IPS DF 6.9 (cell line): ENCODE data around the gene FBXW8.

Experiments
- DNase-seq: peaks from one replicate; pipeline ENCODE4 v3.0.0-alpha.2; 2013; ENCODE audit warnings: low read depth, low spot score
- H3K27ac ChIP-seq: one replicate; pipeline ENCODE4 v1.5.1; 2013; ENCODE audit warnings: low read length, control low read depth
- H3K27me3 ChIP-seq: 2 replicates; pipeline ENCODE4 v1.6.1; 2013; ENCODE audit warnings: mild to moderate bottlenecking, low read length; ENCODE audit not compliant: control insufficient read depth, insufficient read depth
- H3K36me3 ChIP-seq: 2 replicates; pipeline ENCODE4 v1.6.1; 2013; ENCODE audit warnings: low read length; ENCODE audit not compliant: control insufficient read depth, insufficient read depth
- H3K4me1 ChIP-seq: 2 replicates; pipeline ENCODE4 v1.6.1; 2013; ENCODE audit warnings: low read length; ENCODE audit not compliant: control insufficient read depth, insufficient read depth
- H3K4me3 ChIP-seq: 2 replicates; pipeline ENCODE4 v1.5.1; 2013; ENCODE audit warnings: mild to moderate bottlenecking, low read length
- H3K9me3 ChIP-seq: 2 replicates; pipeline ENCODE4 v1.6.1; 2013; ENCODE audit warnings: low read length, inconsistent platforms; ENCODE audit not compliant: control insufficient read depth, insufficient read depth
- WGBS: extraction: QIAGEN DNeasy Blood & Tissue Kit; methylation state at CpG from one replicate; pipeline ENCODE4 v1.1.7; 2013; ENCODE audit warnings: mixed read lengths, missing lambda C conversion rate; ENCODE audit not compliant: insufficient read length, insufficient coverage; 5-methylcytosine and 5-hydroxymethylcytosine counted together

The FBXW8 gene

DNA sequence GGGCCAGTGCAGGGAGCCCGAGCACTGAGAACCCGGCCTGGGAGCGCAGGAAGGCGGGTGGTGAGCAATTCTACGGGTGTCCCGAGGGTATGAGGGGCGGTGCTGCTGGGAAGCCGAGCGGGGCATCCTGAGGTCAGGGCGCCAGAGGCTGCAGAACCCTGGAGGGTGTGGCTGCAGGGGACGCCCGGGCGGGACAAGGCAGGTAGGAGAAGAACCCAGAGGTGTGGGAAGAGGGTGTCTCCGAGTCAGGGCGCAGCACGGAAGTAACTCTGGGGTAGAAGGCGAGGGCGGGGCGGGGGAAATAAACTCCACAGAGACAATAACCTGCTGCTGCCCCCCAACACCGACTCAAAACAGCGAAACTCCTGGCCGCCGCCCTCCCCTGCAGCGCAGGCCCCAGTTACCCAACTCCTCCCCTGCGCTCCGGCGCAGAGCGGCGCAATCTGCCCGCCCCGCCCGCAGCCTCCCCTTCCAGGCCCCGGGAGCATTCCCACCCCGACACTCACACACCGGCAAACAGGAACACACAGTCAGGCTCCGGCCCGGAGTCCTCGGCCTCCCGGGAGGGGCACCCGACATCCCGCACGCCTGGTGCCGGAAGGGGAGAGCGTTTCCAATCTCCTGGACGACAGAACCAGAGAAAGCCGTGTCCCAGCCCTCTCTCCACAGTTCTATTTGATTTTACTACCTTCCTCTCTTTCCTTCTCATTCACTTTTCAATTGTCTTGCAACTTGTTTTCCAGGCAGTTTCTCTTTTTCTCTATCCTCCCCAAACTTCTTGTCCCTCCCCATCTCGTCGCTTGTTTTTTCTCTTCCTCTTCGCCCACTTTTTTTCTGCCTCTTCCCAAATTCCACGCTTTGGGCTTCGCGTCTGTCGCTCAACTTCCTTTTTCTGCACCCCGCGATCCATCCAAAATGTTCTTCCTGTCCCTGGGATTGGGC is 31.9 kb upstream of the FBXW8 start:
- Histone ChIP-seq H3K4me3 (peak overlapping the region; percentile 26; the same call in 1 of the 2 replicates), H3K4me1 (peaks cover 6% of the 10 kb centered on the region), H3K27me3 (peaks cover 44% of the 10 kb centered on the region), H3K9me3 (no peaks in the 10 kb centered on the region), H3K36me3 (no peaks in the 10 kb centered on the region), H3K27ac (no peak overlapping the region)
- no peak for DNase-seq
- WGBS: no CpG with 5 or more reads among the region's 55 CpGs

DNA sequence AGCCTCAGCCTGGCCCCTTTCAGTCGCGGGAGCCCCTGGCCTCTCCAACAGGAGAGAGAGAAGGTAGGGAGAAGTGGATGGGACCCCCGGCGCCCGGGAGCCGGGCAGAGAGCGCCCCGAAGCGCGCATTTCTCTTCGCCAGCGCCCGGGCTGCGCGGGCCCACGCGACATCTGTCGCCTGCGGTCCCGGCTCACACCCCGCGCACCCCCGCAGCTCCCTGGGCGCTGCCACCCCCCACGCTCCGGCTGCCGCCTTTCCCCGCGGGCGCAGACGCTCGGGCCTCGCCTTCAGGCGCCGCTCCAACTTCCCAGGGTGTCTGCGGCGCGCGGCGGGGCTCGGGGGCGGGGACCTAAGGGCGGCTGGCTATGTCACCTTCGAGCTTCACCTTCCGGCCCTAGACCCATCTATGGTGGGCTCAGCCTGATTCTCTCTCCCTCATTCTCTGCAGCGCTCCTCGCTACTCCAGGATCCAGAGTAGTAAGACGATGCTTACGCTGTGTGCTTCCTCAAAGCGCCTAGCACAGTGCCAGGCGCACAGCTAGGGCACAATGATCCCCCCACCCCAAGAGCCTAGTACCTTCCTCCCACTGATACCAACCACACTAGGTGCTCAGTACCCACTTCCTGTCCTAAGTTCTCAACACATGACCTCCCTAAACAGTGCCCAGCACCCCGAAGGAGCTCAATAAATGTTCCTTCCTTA is 31.1 kb upstream of the FBXW8 start:
- no peak overlapping the region for H3K27ac ChIP-seq
- no peak for DNase-seq
- H3K4me1 ChIP-seq: peaks cover 6% of the 10 kb centered on the region
- H3K36me3 ChIP-seq: no peaks in the 10 kb centered on the region
- H3K27me3 ChIP-seq: peaks cover 44% of the 10 kb centered on the region
- no peaks in the 10 kb centered on the region for H3K9me3 ChIP-seq
- H3K4me3 ChIP-seq: peak overlapping the region; percentile 62; the same call in 1 of the 2 replicates
- WGBS: no CpG with 5 or more reads among the region's 52 CpGs

DNA sequence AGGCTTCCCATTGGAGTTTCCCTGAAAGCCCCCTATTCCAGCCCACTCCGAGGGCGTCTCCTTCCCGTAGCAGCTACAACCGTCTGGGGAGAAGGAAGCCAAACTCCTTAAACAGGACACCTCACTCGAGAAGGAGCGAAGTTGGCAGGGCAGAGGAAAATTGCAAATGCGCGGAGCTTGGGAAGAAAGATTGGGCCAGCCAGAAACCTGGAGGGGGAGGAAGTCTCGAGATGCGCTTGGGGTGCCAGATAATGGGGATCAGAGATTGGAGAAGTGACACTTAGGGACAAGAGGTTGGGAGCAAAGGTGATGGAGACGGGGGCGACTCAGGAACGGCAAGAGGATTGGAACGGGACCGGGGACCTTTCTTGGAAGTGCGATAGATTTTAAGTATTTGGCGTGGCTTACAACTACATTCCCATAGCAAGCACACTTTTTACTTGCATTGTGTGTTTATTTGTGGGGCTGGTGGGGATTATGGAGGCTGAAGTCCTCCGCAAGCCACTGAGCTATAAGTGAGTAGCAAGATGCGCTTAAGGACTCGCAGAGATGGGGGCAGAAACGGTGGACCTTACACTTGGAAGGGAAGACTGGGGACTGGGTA is 30.4 kb upstream of the FBXW8 start:
- no peak for DNase-seq
- no CpG with 5 or more reads among the region's 21 CpGs for WGBS
- no peaks in the 10 kb centered on the region for H3K36me3 ChIP-seq
- peaks cover 6% of the 10 kb centered on the region for H3K4me1 ChIP-seq
- peak overlapping the region; percentile 62; the same call in 1 of the 2 replicates for H3K4me3 ChIP-seq
- H3K27me3 ChIP-seq: peaks cover 44% of the 10 kb centered on the region
- H3K9me3 ChIP-seq: no peaks in the 10 kb centered on the region
- H3K27ac ChIP-seq: no peak overlapping the region

DNA sequence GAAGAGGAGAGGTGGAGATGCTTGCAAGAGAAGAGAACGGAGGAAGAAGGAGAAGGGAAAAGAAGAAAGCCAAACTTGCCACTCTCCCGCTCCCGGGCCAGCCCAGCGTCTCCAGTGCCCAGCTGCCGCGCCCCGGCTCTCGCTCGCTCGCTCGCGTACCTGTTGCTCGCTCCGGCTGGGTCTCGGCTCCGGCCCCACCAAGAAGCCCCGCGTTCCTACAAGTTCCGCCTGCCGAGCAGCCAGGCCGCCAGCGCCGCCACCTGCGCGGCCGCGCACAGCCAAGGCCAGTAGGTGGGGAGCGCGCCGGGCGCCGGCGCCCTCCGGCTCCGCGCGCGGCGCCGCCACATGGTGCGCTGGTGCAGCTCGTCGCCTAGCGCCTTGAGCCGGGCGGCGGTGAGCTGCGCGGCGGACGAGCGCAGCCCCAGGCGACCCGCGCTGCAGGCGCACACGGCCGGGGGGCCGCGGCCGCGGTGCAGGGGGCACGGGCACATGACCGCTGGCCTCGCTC is 29.9 kb upstream of the FBXW8 start:
- Histone ChIP-seq H3K4me1 (peaks cover 6% of the 10 kb centered on the region), H3K27ac (no peak overlapping the region), H3K27me3 (peaks cover 44% of the 10 kb centered on the region), H3K9me3 (no peaks in the 10 kb centered on the region), H3K4me3 (peak overlapping the region; percentile 62; the same call in 1 of the 2 replicates), H3K36me3 (no peaks in the 10 kb centered on the region)
- no CpG with 5 or more reads among the region's 65 CpGs for WGBS
- DNase-seq: no peak

DNA sequence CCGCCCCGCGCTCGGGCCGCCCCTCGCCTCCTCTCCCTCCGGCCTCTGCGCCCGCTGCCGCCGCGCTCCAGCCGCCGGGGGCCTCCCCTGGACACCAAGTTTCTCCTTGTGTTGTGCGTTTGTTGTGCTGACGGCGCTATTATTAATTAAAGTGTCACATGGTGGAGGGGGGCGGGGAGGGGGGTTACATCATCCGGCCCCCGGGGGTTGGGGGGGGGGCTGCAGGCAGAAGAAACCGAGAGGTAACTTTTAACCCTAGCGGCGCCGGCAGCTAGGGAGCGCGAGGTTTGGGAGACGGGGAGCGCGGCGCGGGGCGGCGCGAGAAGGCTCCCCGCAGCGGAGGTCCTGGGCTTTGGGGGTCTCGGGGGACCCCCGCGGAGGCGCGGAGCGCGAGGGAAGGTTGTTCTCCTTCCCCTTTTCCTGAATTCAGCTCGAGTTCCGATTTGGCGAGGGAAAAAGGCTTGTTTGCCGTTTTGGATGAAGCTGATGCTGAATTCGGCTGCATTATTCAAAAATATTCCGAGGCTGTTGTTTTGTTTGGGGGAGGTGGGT is 29.3 kb upstream of the FBXW8 start, which contains the start of gene HRK:
TSS of gene HRK (minus strand) at position 117 of the 552 bp plus-strand sequence. CDS start 134 bp downstream, outside the sequence.
- no peaks in the 10 kb centered on the region for H3K36me3 ChIP-seq
- H3K27ac ChIP-seq: no peak within 1 kb of the TSS
- H3K4me3 ChIP-seq: peak within 1 kb of the TSS; percentile 62; the same call in 1 of the 2 replicates
- no peak for DNase-seq
- no CpG with 5 or more reads among the region's 49 CpGs for WGBS
- H3K27me3 ChIP-seq: peaks cover 44% of the 10 kb centered on the region
- peaks cover 6% of the 10 kb centered on the region for H3K4me1 ChIP-seq
- H3K9me3 ChIP-seq: no peaks in the 10 kb centered on the region

DNA sequence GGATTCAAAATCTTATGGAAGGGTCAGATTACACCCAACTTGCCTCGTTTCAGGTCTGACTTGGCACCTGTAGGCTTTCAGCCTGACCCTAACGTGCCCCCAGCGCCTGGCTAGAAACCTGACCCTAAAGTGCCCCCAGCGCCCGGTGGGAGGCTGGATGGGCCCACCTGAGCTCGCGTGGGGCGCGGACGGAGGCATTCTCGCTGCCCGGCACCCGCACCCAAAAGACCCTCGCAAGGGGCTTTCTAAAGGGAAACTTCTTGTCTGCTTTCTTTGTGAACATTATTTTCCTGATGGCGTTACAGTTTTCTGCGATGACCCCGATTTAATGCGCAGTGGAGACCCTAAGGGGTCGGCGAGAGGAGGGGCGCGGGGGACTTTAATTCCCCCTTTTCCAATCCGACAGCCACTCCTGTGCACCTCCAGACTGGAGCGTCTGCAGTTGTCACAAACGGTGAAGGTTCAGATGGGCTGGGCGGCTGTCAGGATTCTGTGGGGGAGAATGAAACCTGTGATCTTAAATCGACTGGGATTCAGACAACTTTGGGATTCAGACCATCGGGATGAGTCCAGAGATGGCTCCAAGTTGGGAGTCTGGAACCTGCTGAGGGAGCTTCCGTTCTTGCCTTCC is 28.8 kb upstream of the FBXW8 start:
- no CpG with 5 or more reads among the region's 29 CpGs for WGBS
- H3K4me3 ChIP-seq: peak overlapping the region; percentile 57; the same call in 1 of the 2 replicates
- no peak for DNase-seq
- no peaks in the 10 kb centered on the region for H3K9me3 ChIP-seq
- H3K4me1 ChIP-seq: peaks cover 4% of the 10 kb centered on the region
- H3K36me3 ChIP-seq: no peaks in the 10 kb centered on the region
- H3K27ac ChIP-seq: no peak overlapping the region
- peaks cover 44% of the 10 kb centered on the region for H3K27me3 ChIP-seq

DNA sequence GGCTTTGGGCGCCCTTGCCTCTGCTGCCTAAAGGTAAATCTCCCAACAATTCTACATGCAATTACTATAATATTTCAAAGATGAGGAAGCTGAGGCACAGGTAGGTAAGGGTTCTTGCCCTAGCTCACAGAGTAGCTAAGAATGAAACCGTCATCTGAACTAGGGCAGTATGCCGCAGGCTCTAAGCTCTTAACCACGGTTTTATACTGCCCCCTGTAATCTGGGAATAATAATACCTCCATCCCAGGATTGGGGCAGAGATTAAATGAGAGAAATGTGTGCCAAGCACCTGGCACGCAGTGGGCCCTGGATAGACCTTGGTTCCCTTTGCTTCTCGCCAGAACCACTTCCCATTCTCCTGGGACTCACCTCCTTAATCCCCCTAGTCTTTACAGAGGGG is 28.0 kb upstream of the FBXW8 start:
- Histone ChIP-seq H3K36me3 (no peaks in the 10 kb centered on the region), H3K4me1 (peaks cover 4% of the 10 kb centered on the region), H3K27me3 (peaks cover 44% of the 10 kb centered on the region), H3K4me3 (no peak overlapping the region), H3K9me3 (no peaks in the 10 kb centered on the region), H3K27ac (no peak overlapping the region)
- DNase-seq: no peak
- WGBS: no CpG with 5 or more reads among the region's 6 CpGs

DNA sequence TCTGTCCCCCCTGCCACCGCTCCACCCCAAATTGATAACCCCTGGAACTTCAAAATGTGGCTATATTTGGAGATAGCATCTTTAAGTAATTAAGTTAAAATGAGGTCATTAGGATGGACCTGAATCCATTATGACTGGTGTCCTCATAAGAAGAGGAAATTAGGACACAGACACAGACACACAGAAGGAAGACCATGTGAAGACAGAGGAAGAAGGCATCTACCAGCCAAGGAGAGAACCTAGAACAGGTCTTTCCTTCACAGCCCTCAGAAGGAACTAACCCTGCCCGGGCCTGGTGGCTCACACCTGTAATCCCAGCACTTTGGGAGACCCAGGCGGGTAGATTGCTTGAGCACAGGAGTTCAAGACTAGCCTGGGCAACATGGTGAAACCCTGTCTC is 25.9 kb upstream of the FBXW8 start:
- H3K4me1 ChIP-seq: peaks cover 3% of the 10 kb centered on the region
- H3K27me3 ChIP-seq: peaks cover 28% of the 10 kb centered on the region
- H3K9me3 ChIP-seq: no peaks in the 10 kb centered on the region
- no CpG with 5 or more reads among the region's 3 CpGs for WGBS
- H3K36me3 ChIP-seq: no peaks in the 10 kb centered on the region
- no peak overlapping the region for H3K27ac ChIP-seq
- no peak overlapping the region for H3K4me3 ChIP-seq
- DNase-seq: no peak

DNA sequence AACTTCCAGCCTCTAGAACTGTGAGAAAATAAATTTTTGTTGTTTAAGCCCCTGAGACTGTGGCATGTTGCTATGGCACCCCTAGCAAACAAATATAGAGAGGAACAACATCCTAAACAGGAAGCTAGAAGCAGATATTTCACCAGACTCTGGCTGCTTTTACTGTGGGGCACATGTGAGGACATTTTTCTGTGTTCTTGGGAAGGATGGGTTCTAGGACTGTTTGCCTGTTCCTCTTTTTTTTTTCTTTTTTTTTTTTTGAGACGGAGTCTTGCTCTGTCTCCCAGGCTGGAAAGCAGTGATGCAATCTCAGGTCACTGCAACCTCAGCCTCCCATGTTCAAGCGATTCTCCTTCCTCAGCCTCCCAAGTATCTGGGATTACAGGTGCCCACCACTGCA is 25.3 kb upstream of the FBXW8 start:
- H3K9me3 ChIP-seq: no peaks in the 10 kb centered on the region
- H3K4me1 ChIP-seq: peaks cover 2% of the 10 kb centered on the region; the same call in 1 of the 2 replicates
- no peak for DNase-seq
- no CpG with 5 or more reads among the region's 2 CpGs for WGBS
- H3K36me3 ChIP-seq: no peaks in the 10 kb centered on the region
- H3K4me3 ChIP-seq: no peak overlapping the region
- H3K27me3 ChIP-seq: peaks cover 22% of the 10 kb centered on the region
- H3K27ac ChIP-seq: no peak overlapping the region
